HG03108 (cell line): Measurements from ENCODE around the gene KRTAP12-3.
"Not testable (repeated sequence)": the region's sequence is repeated elsewhere in the genome, so short reads cannot be mapped to it uniquely, and the experiment has no call there.

Experiments used
- ATAC-seq: cut with Tn5 transposase; IDR thresholded peaks from one replicate; pipeline ENCODE4 v1.9.1; 2021; ENCODE audit warnings: moderate library complexity; ENCODE audit not compliant: unreplicated experiment

Gene KRTAP12-3

GRCh38 chr21:44682580-44683151, 24.9 kb downstream of the KRTAP12-3 start:
- no peak for ATAC-seq

GRCh38 chr21:44684077-44684476, 26.3 kb downstream of the KRTAP12-3 start:
- no peak for ATAC-seq

- ATAC-seq = no peak
Observed at GRCh38 chr21:44684483-44684882, 26.8 kb downstream of the KRTAP12-3 start.

DNA sequence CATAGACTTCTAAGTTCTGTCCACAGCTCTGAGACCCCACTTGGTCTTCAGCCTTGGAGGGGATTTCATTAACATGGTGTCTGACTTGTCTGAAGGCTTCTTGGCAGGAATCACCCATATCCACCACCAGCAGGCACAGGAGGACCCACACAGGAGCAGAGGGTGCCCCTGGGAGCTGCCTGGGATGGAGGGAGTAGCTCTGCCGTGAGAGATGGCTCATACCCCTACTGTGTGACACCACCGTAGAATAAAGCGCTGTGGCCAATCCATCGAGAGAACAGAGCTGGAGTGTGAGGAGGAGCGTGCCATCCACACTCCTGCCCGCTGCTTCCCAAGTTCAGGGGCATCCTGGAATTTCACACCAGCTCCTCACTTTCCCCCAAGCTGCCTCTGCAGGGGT, 27.3 kb downstream of the KRTAP12-3 start:
- not testable (repeated sequence) for ATAC-seq

GRCh38 chr21:44686000-44686781, 28.5 kb downstream of the KRTAP12-3 start:
- ATAC-seq = no peak

DNA sequence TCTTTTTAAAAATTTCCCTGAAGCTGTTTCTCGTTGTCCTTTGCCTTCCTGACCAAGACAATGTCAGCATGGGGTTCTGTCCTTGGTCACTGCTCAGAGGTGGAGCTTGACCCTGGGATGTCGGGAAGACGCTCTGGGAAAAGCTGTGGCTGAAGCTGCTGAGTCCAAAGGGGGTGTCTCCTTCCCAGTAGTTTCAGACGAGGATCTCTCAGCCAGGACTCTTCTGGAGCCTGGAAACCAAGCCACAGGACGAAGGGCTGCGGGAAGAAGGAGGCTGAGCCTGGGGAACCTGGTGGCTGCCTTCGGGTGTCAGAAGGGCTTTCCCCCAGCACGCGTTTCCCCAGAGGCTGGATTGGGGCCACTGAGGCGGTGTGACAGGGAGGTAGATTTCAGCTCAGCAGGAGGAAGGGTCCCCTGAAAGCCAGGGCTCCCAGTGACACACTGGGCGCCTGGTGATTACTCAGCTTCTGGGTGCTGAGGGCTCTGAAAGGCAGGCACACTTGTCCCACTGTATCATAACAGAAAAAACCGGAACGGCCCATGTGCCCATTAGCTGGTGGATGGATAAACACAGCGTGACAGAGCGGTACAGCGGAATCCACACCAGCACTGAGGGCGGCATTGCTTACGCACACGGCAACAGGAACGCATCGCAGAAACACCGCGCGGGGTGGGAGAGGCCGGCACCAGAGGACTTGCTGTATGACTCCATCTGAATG, 29.3 kb downstream of the KRTAP12-3 start:
- ATAC-seq = no peak

DNA sequence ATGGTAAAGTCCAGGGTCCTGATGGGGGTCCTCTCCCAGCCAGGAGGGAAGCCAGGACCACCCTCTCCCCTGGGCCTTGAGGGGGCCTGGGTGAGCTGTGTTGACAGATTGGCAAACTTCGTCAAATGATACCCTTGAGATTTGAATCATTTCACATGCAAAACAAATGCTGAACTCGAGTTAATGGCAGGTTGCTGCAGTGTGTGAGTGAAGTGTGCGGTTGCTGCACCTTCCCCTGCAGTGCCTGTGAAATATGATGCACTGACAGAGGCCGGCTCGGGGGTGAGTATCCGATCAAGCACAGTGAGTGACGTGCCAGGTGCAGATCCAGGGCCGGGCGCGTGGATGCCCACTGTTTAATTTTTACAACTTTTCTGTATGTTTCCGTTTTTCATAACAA, 29.9 kb downstream of the KRTAP12-3 start:
- ATAC-seq = no peak

DNA sequence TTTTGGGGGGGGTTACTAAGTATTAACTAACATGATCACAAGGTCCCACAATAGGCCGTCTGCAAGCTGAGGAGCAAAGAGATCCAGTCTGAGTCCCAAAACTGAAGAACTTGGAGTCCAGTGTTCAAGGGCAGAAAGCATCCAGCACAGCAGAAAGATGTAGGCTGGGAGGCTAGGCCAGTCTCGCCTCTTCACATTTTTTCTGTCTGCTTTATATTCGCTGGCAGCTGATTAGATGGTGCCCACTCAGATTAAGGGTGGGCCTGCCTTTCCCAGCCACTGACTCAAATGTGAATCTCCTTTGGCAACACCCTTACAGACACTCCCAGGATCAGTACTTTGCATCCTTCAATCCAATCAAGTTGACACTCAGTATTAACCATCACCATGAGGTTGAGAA, 32.0 kb downstream of the KRTAP12-3 start:
- not testable (repeated sequence) for ATAC-seq

DNA sequence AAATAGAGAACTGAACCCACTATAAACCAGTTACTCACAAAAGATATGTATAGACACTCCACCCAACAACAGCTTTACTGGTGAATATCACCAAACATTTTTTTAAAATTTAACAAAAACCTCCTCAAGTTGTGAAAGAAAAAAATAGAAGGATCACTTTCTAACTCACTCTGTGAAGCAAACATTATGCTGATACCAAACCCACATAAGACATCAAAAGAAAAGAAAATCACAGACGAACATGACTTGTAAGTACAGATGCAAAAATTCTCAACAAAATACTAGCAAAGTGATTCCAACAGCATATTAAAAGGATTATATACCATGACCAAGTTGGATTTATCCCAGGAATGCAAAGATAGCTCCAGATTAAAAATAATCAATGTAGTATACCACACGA, 34.0 kb downstream of the KRTAP12-3 start:
- no peak for ATAC-seq

DNA sequence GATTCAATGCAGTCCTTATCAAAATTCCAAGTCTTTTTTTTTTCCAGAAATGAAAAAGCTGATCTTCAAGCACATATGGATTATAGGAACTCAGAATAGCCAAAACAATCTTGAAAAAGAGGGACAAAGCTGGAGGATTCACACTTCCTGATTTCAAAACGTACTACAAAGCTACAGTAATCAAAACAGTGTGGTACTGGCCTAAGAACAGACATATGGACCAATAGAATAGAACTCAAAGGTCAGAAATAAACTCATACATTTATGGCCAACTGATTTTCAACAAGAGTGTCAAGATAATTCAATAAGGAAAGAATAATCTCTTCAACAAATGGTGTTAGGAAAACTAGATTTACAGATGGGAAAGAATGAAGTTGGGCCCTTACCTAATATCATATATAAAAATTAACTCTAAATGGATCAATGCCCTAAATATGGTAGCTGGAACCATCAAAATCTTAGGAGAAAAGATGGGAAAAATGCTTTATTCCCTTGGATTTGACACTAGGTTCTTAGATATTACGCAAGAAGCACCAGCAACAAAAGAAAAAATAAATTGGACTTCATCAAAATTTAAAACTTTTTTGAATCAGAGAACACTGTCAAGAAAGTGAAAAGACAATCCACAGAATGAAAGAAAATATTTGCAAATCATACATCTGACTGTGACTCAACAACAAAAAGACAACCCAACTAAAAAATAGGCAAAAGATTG, 35.2 kb downstream of the KRTAP12-3 start:
- ATAC-seq = no peak

- ATAC-seq = no peak
Observed at GRCh38 chr21:44694776-44695175, 37.0 kb downstream of the KRTAP12-3 start.

GRCh38 chr21:44695184-44695583, 37.5 kb downstream of the KRTAP12-3 start:
- ATAC-seq = no peak

DNA sequence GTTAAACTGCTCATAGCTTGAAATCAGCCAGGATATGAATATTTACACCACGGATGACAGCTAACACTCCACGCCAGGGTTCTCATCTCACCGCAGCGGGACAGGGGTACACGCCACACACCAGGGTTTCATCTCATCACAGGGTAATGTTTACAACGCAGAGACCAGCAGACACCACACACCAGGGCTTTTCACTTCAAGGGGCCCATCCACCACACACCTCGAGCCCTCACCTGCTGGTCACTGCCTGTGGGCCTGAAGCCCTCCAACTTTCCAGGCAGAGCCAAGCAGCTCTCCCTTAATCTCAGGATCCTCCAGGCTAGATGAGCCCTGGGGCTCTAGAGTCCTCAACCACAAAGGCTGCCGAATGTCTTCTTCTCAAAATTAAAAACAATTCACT, 37.9 kb downstream of the KRTAP12-3 start:
- no peak for ATAC-seq

DNA sequence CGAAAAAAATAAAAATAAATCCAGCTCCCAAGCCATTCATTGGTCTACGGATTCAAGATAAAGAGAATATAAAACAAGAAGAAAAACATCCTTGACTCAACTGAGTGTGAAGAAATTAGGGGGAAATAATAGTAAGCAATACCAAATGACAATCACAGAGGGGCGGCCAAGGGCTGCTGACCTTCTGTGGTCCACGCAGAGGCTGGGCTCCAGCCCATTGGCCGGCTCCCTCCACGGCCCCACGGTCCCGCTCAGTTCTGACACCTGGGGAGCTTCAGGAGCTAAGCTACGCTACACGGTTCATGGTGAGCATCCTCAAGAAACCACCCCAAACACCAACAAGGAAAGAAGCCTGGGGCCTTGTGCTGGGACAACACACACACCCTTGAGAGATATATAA, 38.8 kb downstream of the KRTAP12-3 start:
- ATAC-seq = no peak

- ATAC-seq = not testable (repeated sequence)
Observed at GRCh38 chr21:44697172-44697810, 39.6 kb downstream of the KRTAP12-3 start, which contains the start of gene KRTAP10-12. Gene KRTAP10-12, plus strand, starts transcription at chr21:44697172. Its CDS starts 30 bp downstream, at chr21:44697202.

- ATAC-seq = no peak
Observed at GRCh38 chr21:44697811-44698734, 40.3 kb downstream of the KRTAP12-3 start.

DNA sequence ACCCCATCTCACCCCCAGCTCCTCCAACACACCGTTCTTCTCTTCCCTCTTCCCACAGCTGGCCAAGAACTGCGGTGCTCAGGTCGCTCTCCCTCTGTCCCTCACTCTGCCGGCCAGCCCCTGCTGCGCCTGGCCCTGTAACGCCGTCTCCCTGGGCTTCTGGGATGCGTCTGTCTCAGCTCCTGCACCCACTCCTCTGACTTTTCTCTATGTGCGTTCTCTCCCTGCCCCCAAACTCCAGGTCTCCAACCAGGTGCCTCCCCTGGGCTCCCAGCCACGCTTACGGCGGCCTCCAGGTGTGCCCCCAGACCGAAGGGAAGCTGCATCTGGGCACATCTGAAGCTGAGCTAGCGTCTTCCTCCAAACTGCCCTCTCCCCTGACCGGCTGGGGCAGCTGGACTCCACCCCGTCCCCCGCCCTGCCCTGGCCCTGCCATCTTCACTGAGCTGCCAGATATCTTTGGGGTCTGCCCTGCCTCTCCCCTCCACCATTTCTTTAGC, 41.8 kb downstream of the KRTAP12-3 start:
- ATAC-seq = no peak

DNA sequence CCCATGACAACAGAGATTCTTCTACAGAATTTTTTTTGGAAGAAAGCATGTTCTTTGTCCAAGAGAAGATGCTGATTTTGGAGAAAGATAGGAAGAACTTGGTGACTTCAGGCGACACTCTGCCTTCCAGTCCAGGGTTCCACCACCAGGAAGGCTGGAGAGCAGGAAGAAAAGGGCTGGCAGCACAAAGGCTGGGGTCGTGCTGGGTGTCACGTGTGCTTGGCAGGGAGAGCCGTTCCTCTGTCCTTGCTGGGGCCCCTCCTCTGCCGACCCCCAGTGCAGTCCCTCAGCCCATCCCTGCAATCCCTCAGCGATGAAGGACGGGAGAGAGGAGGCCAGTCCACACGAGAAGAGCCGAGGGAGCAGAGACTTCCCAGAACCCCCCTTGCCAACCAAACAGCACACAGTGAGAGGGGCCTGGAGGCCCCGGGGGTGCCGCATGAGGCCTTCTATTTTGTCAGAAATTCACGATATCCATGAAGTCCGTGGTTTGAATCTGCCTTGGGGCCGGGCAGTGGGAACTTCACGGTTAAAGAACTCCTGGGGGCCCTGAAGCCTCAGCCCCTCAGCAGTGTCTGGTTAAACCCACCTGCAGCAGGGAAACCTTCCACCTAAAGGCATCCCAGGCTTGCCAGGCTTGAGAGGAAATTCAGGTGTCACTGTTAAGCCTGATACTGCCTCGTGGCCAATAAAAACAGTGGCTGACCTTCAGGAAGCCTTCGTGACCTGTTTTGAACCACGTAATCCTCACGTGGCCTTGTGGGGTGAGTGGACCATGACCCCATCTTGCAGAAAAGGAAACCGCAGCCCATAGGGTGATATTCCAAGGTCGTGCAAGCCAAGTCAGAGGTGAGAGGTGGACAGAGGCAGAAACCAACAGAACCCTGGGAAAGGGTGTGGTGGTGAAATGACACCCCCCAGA, 42.6 kb downstream of the KRTAP12-3 start:
- ATAC-seq = no peak
